ENCODE results near the gene HIF1A. TPM values are rescaled to one million over a fixed set of nuclear protein-coding genes. Genes with fewer than 3 reads are reported as not detected.

Gene HIF1A
- total and polyA plus RNA-seq, 10 donors: 34.6 to 312 (median 191) TPM

GRCh38 chr14:61730756-61731373, 35.6 kb downstream of the HIF1A start:
- no peak for DNase-seq
- TF ChIP-seq POLR2AphosphoS5 (IDR thresholded peaks at IDR 0.05) (no peak), POLR2A (IDR thresholded peaks at IDR 0.05) (no peak), CTCF (IDR thresholded peaks at IDR 0.05 in 8 of 11, conservative IDR thresholded peaks at IDR 0.05 in 3 of 11) (peak; percentile 18 to 66 (median 55))
- H3K4me1 ChIP-seq: peaks cover 0 to 53% (median 21%) of the 10 kb centered on the region in 6 donors
- H3K27ac ChIP-seq: peak overlapping the region in 7 of 8 donors; percentile 9 to 59 (median 35)
- H3K27me3 ChIP-seq (replicated peaks in 1 of 7): no peaks in the 10 kb centered on the region
- WGBS, 5 donors: 71 to 78% (median 73%) methylated on average over 2 of the region's 2 CpGs
- H3K4me3 ChIP-seq: no peak overlapping the region
- peaks cover 0 to 100% (median 78%) of the 10 kb centered on the region in 6 donors for H3K36me3 ChIP-seq
- intact Hi-C loops (cut with DNase I; ENCODE audit: low total_unique reads): no loop called here
- no peaks in the 10 kb centered on the region for H3K9me3 ChIP-seq

- peak overlapping the region in 1 of 8 donors; percentile 16 for H3K27ac ChIP-seq
- peaks cover 0 to 32% (median 11%) of the 10 kb centered on the region in 6 donors for H3K4me1 ChIP-seq
- H3K4me3 ChIP-seq: no peak overlapping the region
- TF ChIP-seq POLR2A (IDR thresholded peaks at IDR 0.05) (no peak), POLR2AphosphoS5 (IDR thresholded peaks at IDR 0.05) (no peak), CTCF (IDR thresholded peaks at IDR 0.05 in 8 of 11, conservative IDR thresholded peaks at IDR 0.05 in 3 of 11) (no peak)
- WGBS, 5 donors: 89 to 97% (median 93%) methylated on average over 2 of the region's 2 CpGs
- no peak for DNase-seq
- H3K9me3 ChIP-seq: no peaks in the 10 kb centered on the region
- no peaks in the 10 kb centered on the region for H3K27me3 ChIP-seq (replicated peaks in 1 of 7)
- H3K36me3 ChIP-seq: peaks cover 9 to 100% (median 84%) of the 10 kb centered on the region in 6 donors
- intact Hi-C loops (cut with DNase I; ENCODE audit: low total_unique reads): no loop called here
Measured at GRCh38 chr14:61733972-61734371, 38.7 kb downstream of the HIF1A start.

GRCh38 chr14:61736751-61737150, 41.4 kb downstream of the HIF1A start:
- TF ChIP-seq POLR2A (IDR thresholded peaks at IDR 0.05) (no peak), POLR2AphosphoS5 (IDR thresholded peaks at IDR 0.05) (no peak), CTCF (IDR thresholded peaks at IDR 0.05 in 8 of 11, conservative IDR thresholded peaks at IDR 0.05 in 3 of 11) (no peak)
- Histone ChIP-seq H3K4me1 (peaks cover 0 to 8% (median 0%) of the 10 kb centered on the region in 6 donors), H3K27me3 (replicated peaks in 1 of 7) (no peaks in the 10 kb centered on the region), H3K36me3 (peaks cover 11 to 100% (median 92%) of the 10 kb centered on the region in 6 donors), H3K9me3 (no peaks in the 10 kb centered on the region), H3K27ac (peak overlapping the region in 1 of 8 donors; percentile 1), H3K4me3 (no peak overlapping the region)
- DNase-seq: no peak
- intact Hi-C loops (cut with DNase I; ENCODE audit: low total_unique reads): no loop called here
- 74 to 88% (median 81%) methylated on average over 4 of the region's 4 CpGs for WGBS, 5 donors

- no peaks in the 10 kb centered on the region for H3K9me3 ChIP-seq
- WGBS, 5 donors: 62 to 92% (median 73%) methylated on average over 5 of the region's 5 CpGs
- H3K27ac ChIP-seq: peak overlapping the region in 4 of 8 donors; percentile 24 to 53 (median 42)
- peaks cover 0 to 8% (median 0%) of the 10 kb centered on the region in 6 donors for H3K4me1 ChIP-seq
- no peaks in the 10 kb centered on the region for H3K27me3 ChIP-seq (replicated peaks in 1 of 7)
- no peak overlapping the region for H3K4me3 ChIP-seq
- no peak for DNase-seq
- peaks cover 11 to 100% (median 93%) of the 10 kb centered on the region in 6 donors for H3K36me3 ChIP-seq
- no peak for TF ChIP-seq CTCF (IDR thresholded peaks at IDR 0.05 in 8 of 11, conservative IDR thresholded peaks at IDR 0.05 in 3 of 11)
- peak in 1 of 3 donors; percentile 42 for TF ChIP-seq POLR2AphosphoS5 (IDR thresholded peaks at IDR 0.05)
- intact Hi-C loops (cut with DNase I; ENCODE audit: low total_unique reads): no loop called here
Measured at GRCh38 chr14:61737915-61738314, 42.6 kb downstream of the HIF1A start.

All from spleen (tissue), 11 donors.